H9 (cell line): ENCODE data around the gene AKAP14. TPM values are rescaled to one million over a fixed set of nuclear protein-coding genes. Genes with fewer than 3 reads are reported as not detected.

ENCODE experiments used
- DNase-seq: peaks from one replicate; pipeline ENCODE4 v3.0.0-alpha.2; 2017
- H2AFZ ChIP-seq: one replicate; pipeline ENCODE4 v1.6.1; 2013; ENCODE audit warnings: mild to moderate bottlenecking, low read length, control low read depth, moderate library complexity
- H2AK5ac ChIP-seq: 2 replicates; pipeline ENCODE4 v1.6.1; 2013; ENCODE audit warnings: low read length, control low read depth, mixed read lengths; ENCODE audit not compliant: insufficient read length
- H2BK120ac ChIP-seq: one replicate; pipeline ENCODE4 v1.6.1; 2013; ENCODE audit warnings: low read depth, mild to moderate bottlenecking, low read length, control low read depth, inconsistent platforms; ENCODE audit not compliant: poor library complexity, severe bottlenecking
- H2BK12ac ChIP-seq: 2 replicates; pipeline ENCODE4 v1.6.1; 2013; ENCODE audit warnings: low read length, control low read depth, mixed read lengths, low read depth; ENCODE audit not compliant: insufficient read length
- H2BK15ac ChIP-seq: 2 replicates; pipeline ENCODE4 v1.6.1; 2013; ENCODE audit warnings: low read depth, low read length, control low read depth
- H2BK20ac ChIP-seq: one replicate; pipeline ENCODE4 v1.6.1; 2013; ENCODE audit warnings: low read depth, mild to moderate bottlenecking, low read length, control low read depth, inconsistent platforms; ENCODE audit not compliant: poor library complexity, severe bottlenecking
- H2BK5ac ChIP-seq: 2 replicates; pipeline ENCODE4 v1.6.1; 2013; ENCODE audit warnings: low read length, control low read depth, mixed read lengths; ENCODE audit not compliant: insufficient read length
- H3K14ac ChIP-seq: 2 replicates; pipeline ENCODE4 v1.6.1; 2013; ENCODE audit warnings: low read length, control low read depth; ENCODE audit not compliant: insufficient read depth
- H3K18ac ChIP-seq: 2 replicates; pipeline ENCODE4 v1.6.1; 2013; ENCODE audit warnings: low read depth, mild to moderate bottlenecking, mixed read lengths, low read length, control low read depth; ENCODE audit not compliant: insufficient read length
- H3K23ac ChIP-seq: 2 replicates; pipeline ENCODE4 v1.6.1; 2013; ENCODE audit warnings: low read length, control low read depth, mixed read lengths, low read depth; ENCODE audit not compliant: insufficient read length
- H3K23me2 ChIP-seq: 2 replicates; pipeline ENCODE4 v1.6.1; 2013; ENCODE audit warnings: low read depth, mild to moderate bottlenecking, mixed read lengths, low read length, control low read depth; ENCODE audit not compliant: insufficient read length, poor library complexity, severe bottlenecking
- H3K27ac ChIP-seq: 2 replicates; pipeline ENCODE4 v1.5.1; 2013; ENCODE audit warnings: low read length, control low read depth, mixed read lengths, low read depth; ENCODE audit not compliant: insufficient read length
- H3K27me3 ChIP-seq: 2 replicates; pipeline ENCODE4 v1.6.1; 2013; ENCODE audit warnings: low read length, control low read depth, inconsistent platforms; ENCODE audit not compliant: insufficient read depth
- H3K4ac ChIP-seq: 2 replicates; pipeline ENCODE4 v1.6.1; 2013; ENCODE audit warnings: low read depth, mild to moderate bottlenecking, control low read depth, inconsistent platforms, low read length, moderate library complexity
- H3K4me1 ChIP-seq: 2 replicates; pipeline ENCODE4 v1.6.1; 2013; ENCODE audit warnings: low read length, control low read depth, inconsistent platforms; ENCODE audit not compliant: insufficient read depth
- H3K4me2 ChIP-seq: 2 replicates; pipeline ENCODE4 v1.6.1; 2013; ENCODE audit warnings: low read length, control low read depth, mixed read lengths; ENCODE audit not compliant: insufficient read length, insufficient read depth
- H3K56ac ChIP-seq: 2 replicates; pipeline ENCODE4 v1.6.1; 2013; ENCODE audit warnings: low read depth, mild to moderate bottlenecking, mixed read lengths, low read length, control low read depth; ENCODE audit not compliant: insufficient read length
- H3K79me1 ChIP-seq: 2 replicates; pipeline ENCODE4 v1.6.1; 2013; ENCODE audit warnings: low read depth, mild to moderate bottlenecking, moderate library complexity, low read length, control low read depth, inconsistent platforms; ENCODE audit not compliant: insufficient read depth, poor library complexity, severe bottlenecking
- H3K79me2 ChIP-seq: 2 replicates; pipeline ENCODE4 v1.6.1; 2013; ENCODE audit warnings: low read length, control low read depth, inconsistent platforms; ENCODE audit not compliant: insufficient read depth
- H3K9ac ChIP-seq: 2 replicates; pipeline ENCODE4 v1.6.1; 2013; ENCODE audit warnings: low read length, control low read depth, mixed read lengths; ENCODE audit not compliant: insufficient read length; ENCODE audit errors: extremely low read depth
- H3K9me3 ChIP-seq: one replicate; pipeline ENCODE4 v1.6.1; 2013; ENCODE audit warnings: low read depth, low read length, inconsistent platforms; ENCODE audit not compliant: control insufficient read depth
- H3T11ph ChIP-seq: one replicate; pipeline ENCODE4 v1.6.1; 2013; ENCODE audit warnings: mild to moderate bottlenecking, low read length, control low read depth, inconsistent platforms
- H4K20me1 ChIP-seq: one replicate; pipeline ENCODE4 v1.6.1; 2013; ENCODE audit not compliant: control insufficient read depth, insufficient read length, insufficient read depth
- H4K5ac ChIP-seq: 2 replicates; pipeline ENCODE4 v1.6.1; 2013; ENCODE audit warnings: low read depth, mild to moderate bottlenecking, mixed read lengths, low read length, control low read depth; ENCODE audit not compliant: insufficient read length
- H4K8ac ChIP-seq: replicated peaks from 2 replicates; pipeline ENCODE4 v1.6.1; 2013; ENCODE audit warnings: low read length, control low read depth, mixed read lengths, low read depth; ENCODE audit not compliant: insufficient read length
- H4K91ac ChIP-seq: 2 replicates; pipeline ENCODE4 v1.6.1; 2013; ENCODE audit warnings: low read depth, mild to moderate bottlenecking, moderate library complexity, mixed read lengths, low read length, control low read depth; ENCODE audit not compliant: insufficient read length
- H3K27ac Mint-ChIP-seq, 3 experiments: 2 replicates in 2 of 3; 3 replicates in 1 of 3; pipeline ENCODE4 v1.8.0; 2020 to 2021; ENCODE audit warnings: mixed read lengths in 3 of 3, mild to moderate bottlenecking in 1 of 3, moderate library complexity in 1 of 3
- H3K27me3 Mint-ChIP-seq: 2 replicates; pipeline ENCODE4 v1.8.0; 2021; ENCODE audit warnings: low read depth, mild to moderate bottlenecking, moderate library complexity, mixed read lengths
- H3K36me3 Mint-ChIP-seq, 3 experiments: 2 replicates in 2 of 3; 3 replicates in 1 of 3; pipeline ENCODE4 v1.8.0; 2020 to 2021; ENCODE audit warnings: low read depth in 3 of 3, mixed read lengths in 3 of 3; ENCODE audit not compliant: insufficient read depth in 1 of 3
- H3K4me1 Mint-ChIP-seq, 2 experiments: 2 replicates each; pipeline ENCODE4 v1.8.0; 2020; ENCODE audit warnings: mixed read lengths in 2 of 2
- H3K4me3 Mint-ChIP-seq, 2 experiments: 2 replicates in 1 of 2; 3 replicates in 1 of 2; pipeline ENCODE4 v1.8.0; 2020 to 2021; ENCODE audit warnings: mild to moderate bottlenecking in 2 of 2, mixed read lengths in 2 of 2, moderate library complexity in 1 of 2
- H3K9me3 Mint-ChIP-seq, 2 experiments: 2 replicates in 1 of 2; 3 replicates in 1 of 2; pipeline ENCODE4 v1.8.0; 2020; ENCODE audit warnings: mild to moderate bottlenecking in 2 of 2, mixed read lengths in 2 of 2, moderate library complexity in 1 of 2
- CTCF ChIP-seq: fragments of 200-600 bp; sonication (generic); conservative IDR thresholded peaks from 3 replicates; pipeline ENCODE4 v1.8.0; 2021; ENCODE audit warnings: antibody characterized with exemption, mild to moderate bottlenecking
- WGBS: extraction: QIAGEN DNeasy Blood & Tissue Kit; methylation state at CpG from one replicate; pipeline ENCODE4 v1.1.7; 2013; ENCODE audit warnings: missing lambda C conversion rate, low lambda C conversion rate, mixed read lengths; ENCODE audit not compliant: insufficient read length; ENCODE audit errors: extremely low coverage; 5-methylcytosine and 5-hydroxymethylcytosine counted together
- total RNA-seq: library from RNA; stranded (reverse); gene quantifications from 2 replicates; pipeline ENCODE4 v1.2.1, GENCODE V29; 2021

Gene AKAP14
- total RNA-seq, 1 experiment from 2014 or later: not detected

- Histone ChIP-seq H3K4ac (no peak overlapping the region), H2AFZ (no peak overlapping the region), H3K23ac (no peak overlapping the region), H2BK5ac (no peak overlapping the region), H3K4me2 (peak overlapping the region; percentile 90), H3K27ac (no peak overlapping the region), H3K56ac (no peak overlapping the region), H4K20me1 (no peaks in the 10 kb centered on the region), H2BK12ac (no peak overlapping the region), H3K79me2 (no peaks in the 10 kb centered on the region; the same call in 1 of the 2 replicates), H3T11ph (no peak overlapping the region), H3K18ac (no peak overlapping the region), H4K91ac (no peak overlapping the region), H3K14ac (peak overlapping the region; percentile 24; the same call in 1 of the 2 replicates), H2BK120ac (no peak overlapping the region), H4K5ac (no peak overlapping the region), H3K4me1 (no peaks in the 10 kb centered on the region), H2BK20ac (no peak overlapping the region), H3K27me3 (no peaks in the 10 kb centered on the region), H4K8ac (no peak overlapping the region), H3K9me3 (peaks cover 7% of the 10 kb centered on the region), H3K9ac (peak overlapping the region; percentile 74), H2BK15ac (no peak overlapping the region), H3K79me1 (no peaks in the 10 kb centered on the region), H2AK5ac (no peak overlapping the region), H3K23me2 (peaks cover 13% of the 10 kb centered on the region)
- Mint-ChIP-seq H3K4me3 (peak overlapping the region; percentile 88 to 95), H3K9me3 (peaks cover 63 to 65% of the 10 kb centered on the region in 2 experiments), H3K4me1 (peaks cover 0 to 3% of the 10 kb centered on the region in 2 experiments; a peak in 2 of 4 replicates), H3K27ac (peak overlapping the region; percentile 33 to 98 (median 95); a peak in 5 of 7 replicates), H3K36me3 (peaks cover 6 to 16% (median 8%) of the 10 kb centered on the region in 3 experiments; a peak in 6 of 7 replicates), H3K27me3 (no peaks in the 10 kb centered on the region)
- DNase-seq: no peak
- no CpG with 5 or more reads among the region's 26 CpGs for WGBS
- TF ChIP-seq CTCF: no peak
Observed at GRCh38 chrX:119871245-119871598, 24.5 kb upstream of the AKAP14 start.
